GM18861 (cell line): ENCODE results near the gene ASAH2.
"Not testable (repeated sequence)": the region's sequence is repeated elsewhere in the genome, so short reads cannot be mapped to it uniquely, and the experiment has no call there.

Source experiments
- ATAC-seq: cut with Tn5 transposase; IDR thresholded peaks from one replicate; pipeline ENCODE4 v1.9.1; 2021; ENCODE audit not compliant: unreplicated experiment

ASAH2 gene

DNA sequence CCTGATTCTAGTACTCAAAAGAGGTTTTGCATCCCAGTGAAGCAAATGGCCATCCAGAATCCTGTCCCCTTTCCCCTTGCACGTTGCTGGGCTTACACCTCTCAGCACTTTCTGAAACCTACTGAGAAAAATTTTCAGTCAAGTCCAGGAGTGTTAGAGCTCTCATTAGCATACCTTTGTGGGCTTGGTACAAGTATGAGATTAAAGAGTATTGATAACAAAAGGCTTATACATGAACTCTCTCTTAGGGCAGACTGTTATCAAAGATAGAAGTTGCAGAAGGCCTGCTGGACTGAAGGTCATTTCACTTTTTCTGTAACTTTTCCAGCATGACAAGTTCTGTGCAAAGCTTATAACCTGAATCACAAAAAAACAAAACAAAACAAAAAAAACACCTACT, at the start of gene ASAH2:
Gene ASAH2, minus strand, starts transcription at position 123 of the 400 bp plus-strand sequence. CDS start 2,906 bp downstream, outside the sequence.
- no peak for ATAC-seq

DNA sequence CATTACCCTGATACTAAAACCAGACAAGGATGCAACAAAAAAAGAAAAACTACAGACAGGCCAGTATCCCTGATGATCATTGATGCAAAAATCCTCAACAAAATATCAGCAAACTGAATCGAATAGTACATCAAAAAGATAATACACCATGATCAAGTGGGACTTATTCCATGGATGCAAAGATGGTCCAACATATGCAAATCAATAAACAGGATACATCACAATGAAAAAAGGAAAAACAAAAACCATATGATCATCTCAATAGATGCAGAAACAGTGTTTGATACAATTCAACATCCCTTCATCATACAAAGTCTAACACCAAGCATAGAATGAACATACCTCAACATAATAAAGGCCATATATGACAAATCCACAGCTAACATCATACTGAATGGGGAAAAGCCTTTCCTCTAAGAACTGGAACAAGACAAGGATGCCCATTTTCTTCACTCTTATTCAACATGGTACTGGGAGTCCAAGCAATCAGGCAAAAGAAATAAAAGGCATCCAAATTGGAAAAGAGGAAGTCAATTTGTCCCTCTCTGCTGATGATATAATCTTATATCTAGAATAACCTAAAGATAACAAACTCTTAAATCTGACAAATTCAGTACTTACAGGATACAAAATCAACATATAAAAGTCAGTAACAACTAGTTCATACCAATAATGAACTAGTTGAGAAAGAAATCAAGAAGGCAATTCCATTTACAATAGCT, 48.8 kb upstream of the ASAH2 start:
- no peak for ATAC-seq

DNA sequence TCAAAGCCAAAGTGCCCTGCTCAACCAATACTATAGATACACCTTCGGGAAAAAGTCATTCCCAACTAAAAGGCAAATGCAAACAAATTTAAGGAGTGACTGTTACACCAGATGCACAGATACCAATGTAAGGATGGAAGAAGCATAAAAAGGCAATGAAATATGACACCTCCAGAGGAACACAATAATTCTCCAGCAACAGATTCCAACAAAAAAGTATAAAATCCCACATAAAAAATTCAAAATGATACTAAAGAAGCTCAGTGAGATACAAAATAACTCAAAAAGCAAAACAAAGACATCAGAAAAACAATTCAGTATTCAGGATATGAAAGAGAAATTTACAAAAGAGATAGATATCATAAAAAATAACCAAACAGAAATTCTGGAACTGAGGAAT, 44.1 kb upstream of the ASAH2 start:
- no peak for ATAC-seq

DNA sequence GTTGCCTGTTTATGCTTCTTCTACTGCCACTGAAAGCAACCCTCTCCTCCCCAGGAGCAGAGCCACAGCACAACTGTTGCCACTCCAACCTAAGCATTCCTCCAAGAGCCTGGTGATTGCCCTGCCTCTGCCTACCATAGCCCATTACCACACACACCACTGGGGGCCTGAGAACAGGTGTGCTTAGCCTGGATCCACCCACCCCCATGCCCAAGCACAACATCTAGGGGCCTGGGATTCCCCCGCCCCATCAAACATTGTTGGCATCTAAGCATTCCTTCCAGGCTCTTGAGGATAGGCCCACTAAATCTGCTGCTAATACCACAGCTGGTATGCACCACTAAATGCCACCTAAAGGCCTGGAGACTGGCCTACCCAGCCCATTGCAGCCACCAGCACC, 43.3 kb upstream of the ASAH2 start:
- no peak for ATAC-seq

DNA sequence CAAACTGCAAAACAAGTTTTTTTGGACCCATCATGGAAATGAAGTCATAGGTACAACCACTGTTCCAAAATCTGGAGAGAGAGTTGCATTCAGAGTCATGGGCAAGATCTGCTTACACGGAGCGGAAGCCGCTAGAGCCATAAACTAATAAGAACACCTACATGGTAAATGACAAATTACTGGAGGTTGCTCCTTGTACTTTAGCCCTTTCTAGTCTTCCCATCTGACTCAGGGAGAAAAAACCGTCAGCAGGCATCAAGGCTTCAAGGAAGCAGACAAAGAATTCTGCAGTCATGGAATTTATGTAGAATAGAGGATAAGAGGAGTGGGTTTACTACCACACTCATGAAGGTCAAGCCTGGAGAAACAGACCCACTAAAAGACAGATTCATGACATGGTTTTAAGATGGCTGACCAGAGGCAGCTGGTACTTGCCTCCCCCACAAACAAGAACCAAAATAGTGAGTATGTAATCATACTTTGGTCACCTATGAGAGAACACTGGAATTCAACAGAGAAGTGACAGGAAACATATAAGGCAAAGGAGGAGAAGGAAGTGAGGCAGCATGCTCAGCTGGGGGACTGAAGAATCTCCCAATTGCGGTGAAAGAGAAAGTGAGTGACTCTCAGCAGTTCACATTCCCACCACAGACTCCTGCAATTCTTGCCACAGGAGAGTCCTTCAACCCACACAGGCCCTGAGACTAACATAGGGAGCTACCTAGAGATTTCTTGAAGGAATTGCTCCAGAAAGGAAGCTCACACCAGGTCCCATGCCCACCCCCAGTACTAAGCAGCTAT, 42.4 kb upstream of the ASAH2 start:
- no peak for ATAC-seq

DNA sequence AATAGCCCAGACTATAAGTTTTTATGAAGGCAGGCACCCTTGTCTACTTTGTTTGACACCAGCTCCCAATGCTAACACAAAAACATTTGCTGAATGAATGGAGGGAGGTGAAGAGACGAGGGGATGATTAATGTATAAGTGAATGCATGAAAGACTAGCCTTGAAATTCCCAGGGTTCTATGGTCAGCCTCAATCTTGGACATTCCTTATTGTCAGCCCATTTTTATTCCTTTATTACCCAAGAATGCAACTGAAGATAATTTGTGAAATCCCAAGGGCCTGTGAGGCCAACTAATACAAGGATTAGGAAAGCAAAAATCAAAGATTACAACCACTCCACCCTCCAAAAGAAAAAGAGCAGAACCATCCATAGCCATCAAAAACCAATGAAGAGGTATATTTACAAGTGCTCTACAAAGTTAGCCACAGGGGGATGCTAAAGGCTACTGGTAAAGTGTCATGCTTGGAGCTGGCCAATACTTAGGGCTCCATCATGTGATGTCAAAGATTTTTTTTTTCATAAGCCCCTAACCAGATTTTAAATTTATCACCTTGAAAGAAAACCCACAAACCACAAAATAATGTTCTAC, 40.0 kb upstream of the ASAH2 start:
- ATAC-seq = peak; percentile 76

DNA sequence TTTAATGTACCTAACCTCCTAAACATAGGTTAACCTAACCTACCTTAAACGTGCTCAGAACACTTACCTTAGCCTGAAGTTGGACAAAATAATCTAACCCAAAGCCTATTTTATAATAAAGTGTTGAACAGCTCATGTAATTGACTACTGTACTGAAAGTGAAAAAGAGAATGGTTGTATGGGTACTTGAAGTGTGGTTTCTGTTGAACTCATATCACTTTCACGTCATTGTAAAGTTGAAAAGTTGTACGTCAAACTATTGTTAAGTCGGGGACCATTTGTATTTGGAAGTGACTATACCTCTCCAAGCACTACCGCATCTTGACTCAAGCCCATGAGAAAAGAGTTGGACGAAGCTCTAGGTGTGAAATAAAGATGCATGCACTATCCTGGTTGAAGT, 37.9 kb upstream of the ASAH2 start:
- no peak for ATAC-seq

DNA sequence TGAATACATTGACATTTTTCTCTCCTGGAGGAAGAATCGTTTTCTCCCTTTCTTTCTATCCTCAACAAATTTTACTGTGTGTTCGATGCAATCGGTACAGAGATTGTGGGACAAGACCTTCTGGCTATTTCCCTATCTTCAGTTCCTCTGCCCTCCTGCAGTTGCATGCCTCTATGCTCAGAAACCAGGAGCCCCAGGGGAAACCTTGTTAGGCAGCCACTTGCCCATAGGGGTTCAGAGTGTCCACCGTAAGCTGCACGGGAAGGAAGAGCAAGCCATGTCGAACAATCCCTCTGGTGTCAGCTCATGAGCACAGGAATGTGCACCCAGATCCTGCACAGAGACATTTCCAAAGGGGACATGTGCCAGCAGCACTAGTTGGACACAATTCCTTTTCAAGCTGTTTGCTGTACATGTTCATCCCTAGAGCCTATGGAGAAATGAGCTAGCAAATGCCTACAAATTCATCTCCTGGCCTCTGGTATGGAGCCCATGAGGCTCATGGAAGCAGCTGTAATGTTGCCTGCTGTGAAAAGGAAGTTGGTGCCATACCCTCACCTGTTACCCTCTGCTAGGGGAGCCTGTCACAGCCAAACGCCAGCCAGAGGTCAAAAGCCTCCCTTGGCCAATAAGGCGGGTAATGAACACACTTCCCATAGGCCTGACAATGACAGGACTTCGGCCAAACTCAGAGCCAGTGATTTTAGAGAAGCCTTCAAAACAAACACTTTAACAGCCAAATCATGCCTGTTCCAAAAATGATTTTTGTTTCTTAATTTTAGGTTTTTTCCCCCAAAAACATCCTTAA, 35.9 kb upstream of the ASAH2 start:
- no peak for ATAC-seq

DNA sequence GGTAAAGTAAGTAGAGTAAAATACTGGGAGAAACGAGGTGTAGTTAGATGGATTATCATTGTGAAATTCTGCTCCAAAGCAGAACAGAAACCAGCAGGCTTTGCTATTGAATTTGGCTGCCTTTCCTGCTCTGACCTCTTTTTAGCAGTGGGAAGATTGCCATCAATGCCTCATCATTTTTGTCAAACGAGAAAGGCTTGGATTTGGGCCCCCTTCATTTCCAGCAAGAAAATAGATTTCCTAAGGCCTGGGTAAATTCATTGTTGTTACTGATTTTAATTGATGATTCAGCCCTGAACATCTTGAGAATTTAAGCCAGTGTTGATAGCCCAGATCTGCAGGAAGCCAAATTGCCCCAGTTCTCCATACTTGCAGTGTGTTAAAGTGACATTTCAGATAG, 35.2 kb upstream of the ASAH2 start:
- no peak for ATAC-seq

DNA sequence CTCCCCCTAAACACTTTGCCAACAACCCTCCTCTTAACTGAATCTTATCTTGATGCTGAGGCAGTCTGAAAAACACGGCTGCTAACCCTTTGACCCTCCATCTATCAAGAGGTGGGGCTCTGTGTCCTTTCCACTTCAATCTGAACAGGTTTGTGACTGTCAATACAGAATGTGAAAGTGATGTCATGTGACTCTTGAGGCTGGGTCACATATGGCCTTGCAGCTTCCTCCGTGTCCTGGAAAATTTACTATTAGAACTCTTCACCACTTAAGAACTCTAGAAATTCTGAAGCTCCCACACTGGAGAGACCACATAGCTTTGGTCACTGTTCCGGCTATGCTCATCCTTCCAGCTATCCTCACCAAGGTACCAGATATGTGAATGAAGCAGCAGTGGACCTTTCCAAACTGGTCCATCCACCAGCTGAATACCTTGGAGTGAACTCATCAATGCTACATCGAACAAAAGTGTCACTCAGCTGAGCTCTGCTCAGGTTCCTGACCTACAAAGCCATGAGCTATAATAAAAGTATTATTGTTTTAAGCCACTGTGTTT, 30.7 kb upstream of the ASAH2 start:
- no peak for ATAC-seq

DNA sequence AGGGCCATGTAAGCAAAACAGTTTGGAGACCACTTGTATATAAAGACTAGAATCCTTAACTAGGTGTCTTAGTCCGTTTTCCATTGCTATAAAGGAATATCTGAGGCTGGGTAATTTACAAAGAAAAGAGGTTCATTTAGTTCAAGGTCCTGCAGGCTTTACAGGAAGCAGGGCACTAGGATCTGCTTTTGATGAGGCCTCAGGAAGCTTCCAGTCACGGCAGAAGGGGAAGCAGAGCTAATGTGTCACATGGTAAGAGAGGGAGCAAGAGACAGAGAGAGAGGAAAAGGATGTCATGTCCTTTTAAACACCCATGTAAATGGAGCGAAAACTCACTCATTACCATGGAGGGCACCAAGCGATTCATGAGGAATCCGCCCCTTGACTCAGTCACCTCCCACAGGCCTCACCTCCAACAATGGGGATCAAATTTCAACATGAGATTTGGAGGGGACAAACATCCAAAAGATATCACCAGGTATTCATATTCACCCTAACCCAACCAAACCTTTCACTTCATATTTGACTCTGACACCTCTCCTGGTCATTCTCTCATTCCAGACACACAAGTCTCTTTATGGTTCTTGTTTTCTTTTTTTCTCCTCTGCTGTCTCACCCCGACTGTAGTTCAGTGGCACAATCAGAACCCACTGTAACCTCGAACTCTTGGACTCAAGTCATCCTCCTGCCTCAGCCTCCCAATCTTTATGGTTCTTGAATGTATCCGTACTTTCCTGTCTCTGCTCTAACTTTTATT, 30.1 kb upstream of the ASAH2 start:
- no peak for ATAC-seq

DNA sequence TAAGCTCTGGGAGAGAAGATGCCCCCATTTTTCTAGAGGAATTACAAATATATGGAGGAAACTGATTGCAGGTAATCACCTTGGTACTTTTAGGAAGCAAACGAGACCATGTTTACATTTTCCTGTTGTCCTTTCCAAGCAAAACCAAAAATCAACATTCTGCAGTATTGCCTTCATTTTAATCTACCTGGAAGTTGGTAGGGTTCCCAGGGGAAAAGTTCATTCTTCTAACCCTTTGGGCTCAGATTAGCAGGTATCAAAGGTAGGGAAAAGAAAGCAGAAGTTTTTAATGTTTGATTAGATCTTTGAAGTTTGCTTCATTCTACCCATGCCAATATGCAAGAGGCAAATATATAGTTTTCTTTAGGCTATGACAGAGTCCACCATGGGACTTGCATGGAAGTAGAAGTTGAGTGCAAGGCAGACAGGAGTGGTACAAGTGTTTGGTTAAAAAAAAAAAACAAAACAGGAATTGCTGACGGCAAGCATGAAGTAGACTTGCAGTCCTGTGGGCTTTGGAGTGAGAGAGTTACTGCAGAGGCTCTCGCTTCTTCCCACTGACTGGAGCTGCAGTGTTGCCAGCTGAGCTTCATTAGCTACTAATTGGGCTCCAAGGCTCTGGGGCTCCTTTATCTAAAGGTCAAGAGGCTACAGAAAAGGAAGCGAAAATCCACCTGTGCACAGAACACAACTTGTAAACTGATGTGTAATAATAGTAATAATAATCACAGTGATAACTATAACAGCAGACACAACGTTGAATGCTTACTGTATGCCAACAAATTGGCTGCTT, 28.9 kb upstream of the ASAH2 start:
- no peak for ATAC-seq

DNA sequence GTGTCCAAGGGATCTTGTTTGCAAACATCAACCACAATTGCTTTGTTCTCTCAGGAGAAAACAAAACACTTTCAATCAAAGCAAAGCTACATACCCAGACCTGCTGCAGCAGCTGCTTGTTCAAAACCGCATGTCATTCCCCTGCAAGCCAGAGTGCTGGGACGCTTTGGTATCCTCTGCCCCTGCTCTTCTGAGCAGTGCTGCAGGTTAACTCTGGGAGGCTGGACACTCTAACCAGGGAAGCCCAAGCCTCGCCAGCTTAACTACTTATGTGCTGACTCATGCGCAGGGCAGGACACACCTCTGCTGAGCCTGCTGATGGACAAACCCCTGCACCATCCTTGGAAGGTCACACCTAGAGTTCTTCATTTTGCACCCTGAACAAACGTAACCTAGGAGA, 28.2 kb upstream of the ASAH2 start:
- ATAC-seq = no peak

DNA sequence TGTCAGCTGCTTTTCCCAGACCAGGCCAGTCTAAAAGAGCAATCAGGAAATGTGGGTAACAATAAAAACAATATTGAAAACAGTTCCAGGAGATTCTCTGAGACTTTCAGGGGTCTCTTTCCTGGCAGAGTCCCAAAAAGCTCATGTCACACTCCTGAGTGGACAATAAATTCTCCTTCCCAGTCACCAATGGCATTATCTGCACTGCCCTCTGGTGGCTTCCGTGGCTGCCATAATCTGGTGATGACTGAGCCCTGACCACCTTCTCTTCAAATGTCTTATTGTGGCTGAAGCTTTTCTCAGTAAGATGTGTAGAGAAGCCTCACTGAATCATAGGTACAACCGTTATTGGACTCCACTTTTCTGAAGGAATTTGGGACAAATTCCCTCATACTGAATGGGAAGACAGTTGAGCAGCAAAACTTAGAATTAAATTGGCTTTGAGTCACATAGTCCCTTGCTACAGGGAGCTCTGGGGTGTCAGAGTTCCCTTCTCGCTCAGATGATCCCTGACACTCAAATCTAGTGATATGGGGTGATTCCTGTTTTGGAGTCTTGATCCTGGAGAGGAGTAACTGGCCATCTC, 24.4 kb upstream of the ASAH2 start:
- peak; percentile 67 for ATAC-seq

DNA sequence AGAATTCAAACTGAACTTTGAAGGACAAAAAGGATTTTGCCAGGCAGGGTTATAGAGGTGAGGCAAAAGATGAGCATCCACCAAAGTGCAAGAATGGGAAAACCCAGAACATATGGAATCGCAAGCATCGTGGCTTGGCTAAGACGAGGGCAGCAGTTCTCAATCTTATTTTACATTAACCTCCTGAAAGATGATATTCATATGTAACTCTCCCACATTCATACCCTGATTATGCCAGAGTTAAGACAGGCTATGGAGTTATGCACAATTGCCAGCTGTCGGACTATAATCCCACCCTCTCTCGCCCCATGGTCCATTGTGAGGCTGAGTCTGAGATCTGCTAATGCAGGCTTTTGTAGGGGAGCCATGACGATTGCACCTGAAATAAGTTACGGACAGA, 21.2 kb upstream of the ASAH2 start:
- ATAC-seq = no peak

DNA sequence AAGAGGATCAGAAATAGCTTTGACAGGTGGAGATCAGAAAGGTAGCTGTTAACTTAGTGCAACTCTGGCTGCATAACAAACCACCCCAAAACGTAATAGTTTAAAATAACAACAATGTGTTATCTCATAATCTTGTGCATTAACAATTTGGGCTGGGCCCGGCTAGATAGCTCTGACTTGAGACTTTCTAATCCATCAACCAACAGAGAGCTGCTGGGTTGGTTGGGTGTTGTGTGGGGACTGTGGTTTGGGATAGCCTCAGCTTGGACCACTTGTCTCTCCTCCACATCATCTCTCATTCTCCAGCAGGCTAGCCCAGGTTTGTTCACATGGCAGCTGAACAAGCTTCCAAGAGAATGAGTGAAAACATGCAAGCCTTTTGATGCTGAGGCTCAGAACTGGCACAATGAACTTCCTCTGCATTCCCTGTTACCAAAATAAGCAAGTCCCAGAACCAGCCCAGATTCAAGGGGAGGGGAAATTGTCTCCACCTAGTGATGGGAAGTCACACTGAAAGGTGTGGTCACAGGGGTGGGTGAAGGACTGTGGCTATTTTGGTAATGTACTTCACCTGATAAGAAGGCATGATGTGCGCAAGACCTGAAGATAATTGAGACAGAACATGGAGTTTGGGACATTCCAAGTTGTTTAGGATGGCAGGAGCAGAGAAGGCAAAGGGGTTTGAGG, 20.4 kb upstream of the ASAH2 start:
- ATAC-seq = no peak

DNA sequence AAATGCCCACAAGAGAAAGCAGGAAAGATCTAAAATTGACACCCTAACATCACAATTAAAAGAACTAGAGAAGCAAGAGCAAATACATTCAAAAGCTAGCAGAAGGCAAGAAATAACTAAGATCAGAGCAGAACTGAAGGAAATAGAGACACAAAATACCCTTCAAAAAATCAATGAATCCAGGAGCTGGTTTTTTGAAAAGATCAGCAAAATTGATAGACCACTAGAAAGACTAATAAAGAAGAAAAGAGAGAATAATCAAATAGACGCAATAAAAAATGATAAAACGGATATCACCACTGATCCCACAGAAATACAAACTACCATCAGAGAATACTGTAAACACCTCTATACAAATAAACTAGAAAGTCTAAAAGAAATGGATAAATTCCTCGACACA, 16.6 kb upstream of the ASAH2 start:
- not testable (repeated sequence) for ATAC-seq

DNA sequence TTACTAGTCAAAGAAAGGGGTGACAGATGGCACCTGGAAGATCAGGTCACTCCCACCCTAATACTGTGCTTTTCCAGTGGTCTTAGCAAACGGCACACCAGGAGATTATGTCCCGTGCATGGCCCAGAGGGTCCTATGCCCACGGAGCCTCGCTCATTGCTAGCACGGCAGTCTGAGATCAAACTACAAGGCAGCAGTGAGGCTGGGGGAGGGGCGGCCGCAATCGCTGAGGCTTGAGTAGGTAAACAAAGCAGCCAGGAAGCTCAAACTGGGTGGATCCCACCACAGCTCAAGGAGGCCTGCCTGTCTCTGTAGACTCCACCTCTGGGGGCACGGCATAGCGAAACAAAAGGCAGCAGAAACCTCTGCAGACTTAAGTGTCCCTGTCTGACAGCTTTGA, 11.3 kb upstream of the ASAH2 start:
- not testable (repeated sequence) for ATAC-seq
